Ovary (tissue), 3 donors: Measurements from ENCODE around the gene SMAD2.

Experiments
- CTCF ChIP-seq, 3 donors: fragments of 450-650 bp in 2 of 3; fragments of 200-600 bp in 1 of 3; IDR thresholded peaks; one replicate each; pipeline versions ENCODE4 v1.5.1 to v1.8.0; 2016 to 2022; ENCODE audit warnings: antibody characterized with exemption in 3 of 3, mild to moderate bottlenecking in 1 of 3
- EP300 ChIP-seq: sonication (generic); formaldehyde crosslinking; IDR thresholded peaks from one replicate; pipeline ENCODE4 v1.6.1; 2017; ENCODE audit warnings: antibody characterized with exemption
- POLR2A ChIP-seq: fragments of 450-650 bp; IDR thresholded peaks from one replicate; pipeline ENCODE4 v1.6.1; 2017; ENCODE audit warnings: antibody characterized with exemption, mild to moderate bottlenecking, moderate library complexity
- donor health status: DM: no; HTN: no; CAD: no.

DNA sequence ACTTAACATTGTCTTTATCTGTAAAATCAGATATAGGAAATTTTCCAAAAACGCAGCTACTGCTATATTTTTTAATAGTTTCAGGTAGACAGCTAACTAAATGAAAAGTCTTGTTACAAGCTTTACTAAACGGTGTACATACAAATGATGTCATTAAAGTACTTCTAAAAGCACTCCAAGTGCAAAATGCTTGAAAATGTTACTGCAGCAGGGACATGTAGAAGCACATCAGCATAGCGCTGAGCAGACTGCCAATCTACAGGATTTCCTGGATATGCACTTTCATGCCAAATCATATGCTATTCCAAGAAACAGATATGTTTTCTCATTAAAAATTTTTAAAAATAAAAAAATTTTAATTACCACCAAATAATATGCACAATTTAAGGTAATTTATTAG is 61.7 kb downstream of the SMAD2 start:
- TF ChIP-seq EP300 (no peak), CTCF (IDR thresholded peaks at IDR 0.05) (no peak), POLR2A (no peak)
